Stimulated activated CD4-positive, alpha-beta T cell treated with anti-CD3 and anti-CD28 coated beads, Interleukin-4, amount 100 ng/mL, for 48 hours (primary cell): ENCODE data around the gene KIR3DL1.
"Not testable (repeated sequence)": the region's sequence is repeated elsewhere in the genome, so short reads cannot be mapped to it uniquely, and the experiment has no call there.

Source experiments
- DNase-seq, 2 donors: peaks; one replicate each; pipeline ENCODE4 v3.0.0-alpha.2; 2020; ENCODE audit warnings: low read depth in 2 of 2

KIR3DL1 gene

GRCh38 chr19:54816251-54816650, at the start of gene KIR3DL1:
Gene KIR3DL1 (plus strand): TSS chr19:54816468.
- not testable (repeated sequence) for DNase-seq

- not testable (repeated sequence) for DNase-seq
Observed at GRCh38 chr19:54769646-54770045, 46.6 kb upstream of the KIR3DL1 start, which contains the start of gene KIR2DL1. Gene KIR2DL1 (plus strand): TSS chr19:54769793. CDS start chr19:54769851, 58 bp downstream.

DNA sequence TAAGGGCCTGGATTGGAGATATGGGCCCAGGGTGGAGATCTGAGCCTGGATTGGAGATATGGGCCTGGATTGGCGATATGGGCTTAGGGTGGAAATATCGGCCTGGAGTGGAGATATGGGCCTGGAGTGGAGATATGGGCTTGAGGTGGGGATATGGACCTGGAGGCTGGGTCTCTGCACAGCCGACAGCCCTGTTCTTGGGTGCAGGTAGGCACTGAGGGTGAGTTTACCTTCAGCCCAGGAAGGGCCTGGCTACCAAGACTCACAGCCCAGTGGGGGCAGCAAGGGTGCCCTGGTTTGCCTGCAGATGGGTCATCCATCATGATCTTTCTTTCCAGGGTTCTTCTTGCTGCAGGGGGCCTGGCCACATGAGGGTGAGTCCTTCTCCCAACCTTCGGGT, 45.8 kb upstream of the KIR3DL1 start:
- DNase-seq = not testable (repeated sequence)

DNA sequence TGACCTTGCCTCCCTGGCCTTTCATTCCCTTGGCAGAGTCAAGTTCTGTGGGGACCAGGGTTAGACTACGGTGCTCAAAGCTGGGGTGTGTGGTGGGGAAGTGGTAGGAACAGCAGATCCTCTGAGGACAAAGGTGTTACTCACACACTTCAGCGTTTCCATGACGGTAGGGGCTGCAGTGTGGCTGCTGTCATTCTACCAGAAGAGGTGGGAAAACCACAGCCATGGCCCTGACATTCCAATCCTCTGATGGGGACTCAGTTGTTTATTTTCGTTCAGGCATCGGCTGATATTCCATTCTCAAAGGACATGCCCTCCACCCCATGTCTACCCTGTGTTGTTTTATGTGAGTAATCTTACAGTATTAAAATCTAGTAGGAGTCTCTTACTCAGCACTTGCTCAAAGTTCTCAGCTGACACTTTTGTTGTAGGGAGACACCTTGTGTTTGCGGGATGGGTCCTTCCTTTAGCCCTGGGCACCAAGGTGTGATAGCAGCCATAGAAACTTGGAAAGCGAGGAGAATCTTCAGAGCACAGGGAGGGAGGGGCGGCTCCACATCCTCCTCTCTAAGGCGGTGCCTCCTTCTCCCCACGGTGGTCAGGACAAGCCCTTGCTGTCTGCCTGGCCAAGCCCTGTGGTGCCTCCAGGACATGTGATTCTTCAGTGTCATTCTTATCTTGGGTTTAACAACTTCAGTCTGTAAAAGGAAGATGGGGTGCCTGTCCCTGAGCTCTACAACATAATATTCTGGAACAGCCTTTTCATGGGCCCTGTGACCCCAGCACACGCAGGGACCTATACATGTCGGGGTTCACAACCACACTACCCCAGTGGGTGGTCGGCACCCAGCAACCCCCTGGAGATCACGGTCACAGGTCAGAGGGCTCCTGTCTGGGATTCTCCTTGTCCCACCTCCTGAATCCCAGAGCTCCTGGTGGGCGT, 45.0 kb upstream of the KIR3DL1 start:
- DNase-seq = not testable (repeated sequence)

DNA sequence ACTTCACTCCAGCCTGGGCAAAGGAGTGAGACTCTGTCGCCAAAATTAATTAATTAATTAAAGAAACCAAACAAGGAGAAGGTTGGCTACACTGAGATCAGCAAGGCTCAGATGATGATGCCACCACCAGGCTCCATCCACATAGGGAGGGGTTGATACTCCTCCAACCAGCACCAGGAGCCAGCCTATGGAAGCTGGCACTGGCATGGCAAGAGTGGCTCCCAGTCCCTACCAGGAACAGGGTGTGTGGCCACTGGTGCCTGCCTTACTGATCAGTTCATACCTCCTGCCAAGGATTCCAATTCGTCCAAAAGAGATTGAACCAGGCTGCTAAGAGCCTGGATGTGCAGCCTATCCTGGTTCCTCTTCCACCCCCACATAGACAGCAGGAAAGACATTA, 43.6 kb upstream of the KIR3DL1 start:
- not testable (repeated sequence) for DNase-seq

- not testable (repeated sequence) for DNase-seq
Observed at GRCh38 chr19:54775095-54775815, 41.0 kb upstream of the KIR3DL1 start.

DNA sequence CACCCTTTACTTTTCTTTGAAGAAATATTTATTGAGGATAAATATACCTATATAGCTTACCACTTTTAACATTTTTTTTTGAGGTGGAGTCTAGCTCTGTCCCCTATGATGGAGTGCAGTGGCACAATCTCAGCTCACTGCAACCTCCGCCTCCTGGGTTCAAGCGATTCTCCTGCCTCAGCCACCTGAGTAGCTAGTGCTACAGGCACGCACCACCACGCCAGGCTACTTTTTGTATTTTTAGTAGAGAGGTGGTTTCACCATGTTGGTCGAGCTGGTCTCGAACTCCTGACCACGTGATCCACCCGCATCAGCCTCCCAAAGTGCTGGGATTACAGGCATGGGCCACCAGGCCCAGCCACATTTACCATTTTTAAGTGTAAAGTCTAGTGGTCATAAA, 40.4 kb upstream of the KIR3DL1 start:
- DNase-seq = not testable (repeated sequence)

DNA sequence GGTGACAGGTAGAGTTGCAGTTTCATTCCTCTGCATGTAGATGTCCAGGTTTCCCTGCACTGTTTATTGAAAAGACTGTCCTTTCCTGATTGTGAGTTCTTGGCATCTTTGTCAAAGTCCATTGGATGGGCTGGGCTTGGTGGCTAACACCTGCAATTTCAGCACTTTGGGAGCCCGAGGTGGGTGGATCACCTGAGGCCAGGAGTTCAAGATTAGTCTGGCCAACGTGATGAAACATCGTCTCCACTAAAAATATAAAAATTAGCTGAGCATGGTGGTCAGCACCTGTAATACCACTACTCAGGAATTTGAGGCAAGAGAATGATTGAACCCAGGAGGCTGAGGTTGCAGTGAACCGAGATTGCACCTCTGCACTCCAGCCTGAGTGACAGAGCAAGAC, 38.4 kb upstream of the KIR3DL1 start:
- DNase-seq = not testable (repeated sequence)

DNA sequence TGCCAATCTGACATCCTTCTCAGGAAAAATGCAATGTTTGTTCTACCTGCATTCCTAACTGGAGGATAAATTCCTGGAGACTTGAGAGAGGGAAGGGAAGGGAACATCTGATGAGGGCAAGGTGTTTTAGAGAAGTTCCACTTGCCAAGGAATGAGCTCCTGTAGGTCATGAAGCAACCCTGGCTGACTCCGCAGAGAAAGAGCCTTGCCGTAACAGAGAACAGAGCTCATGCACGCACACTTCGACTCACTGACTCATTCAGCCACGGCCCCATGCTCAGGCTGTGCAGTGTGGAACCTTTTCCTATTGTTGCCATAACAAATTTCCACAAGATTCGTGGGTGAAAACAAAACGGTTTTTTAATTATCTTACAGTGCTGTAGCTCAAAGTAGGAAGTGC, 37.4 kb upstream of the KIR3DL1 start:
- not testable (repeated sequence) for DNase-seq

GRCh38 chr19:54782916-54783315, 33.4 kb upstream of the KIR3DL1 start:
- not testable (repeated sequence) for DNase-seq

GRCh38 chr19:54786091-54786723, 30.1 kb upstream of the KIR3DL1 start:
- DNase-seq = not testable (repeated sequence)

- DNase-seq = not testable (repeated sequence)
Observed at GRCh38 chr19:54788154-54788553, 28.1 kb upstream of the KIR3DL1 start.

DNA sequence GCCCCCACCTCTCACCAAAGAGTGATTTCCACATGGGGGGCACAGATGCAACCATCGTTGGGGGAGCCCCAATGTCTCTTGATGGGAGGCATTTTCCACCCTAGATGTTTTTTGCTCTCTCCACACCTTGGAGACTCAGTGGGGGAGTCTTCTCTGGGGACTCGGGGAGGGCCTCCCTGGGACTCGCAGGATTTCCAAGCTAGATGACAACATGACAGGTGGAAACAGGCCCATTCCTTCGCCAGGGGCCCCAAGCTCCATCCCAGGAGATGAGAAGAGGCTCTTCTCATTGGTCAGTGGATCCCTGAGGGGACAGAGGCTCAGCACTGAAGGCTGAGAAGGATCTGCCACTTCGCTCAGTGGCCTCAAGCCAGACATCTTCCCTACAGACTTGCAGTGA, 25.6 kb upstream of the KIR3DL1 start:
- no peak for DNase-seq

DNA sequence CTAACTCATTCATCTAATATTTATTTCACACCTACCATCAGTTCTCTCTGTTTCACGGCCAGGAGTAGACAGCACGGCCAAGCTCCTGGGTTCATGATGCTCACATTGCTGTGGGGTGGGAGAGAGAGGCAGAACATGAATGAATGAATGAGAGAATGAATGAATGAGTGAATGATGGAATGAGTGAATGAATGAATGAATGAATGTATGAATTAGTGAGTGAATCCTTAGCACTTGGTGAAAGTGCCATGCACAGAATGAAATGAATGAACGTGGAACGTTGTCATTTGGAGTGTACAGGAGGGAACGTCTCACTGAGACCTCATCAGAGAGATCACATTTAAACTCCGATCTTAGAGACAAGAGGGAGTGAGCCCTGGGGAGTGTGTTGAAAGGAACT, 24.8 kb upstream of the KIR3DL1 start:
- DNase-seq = no peak

DNA sequence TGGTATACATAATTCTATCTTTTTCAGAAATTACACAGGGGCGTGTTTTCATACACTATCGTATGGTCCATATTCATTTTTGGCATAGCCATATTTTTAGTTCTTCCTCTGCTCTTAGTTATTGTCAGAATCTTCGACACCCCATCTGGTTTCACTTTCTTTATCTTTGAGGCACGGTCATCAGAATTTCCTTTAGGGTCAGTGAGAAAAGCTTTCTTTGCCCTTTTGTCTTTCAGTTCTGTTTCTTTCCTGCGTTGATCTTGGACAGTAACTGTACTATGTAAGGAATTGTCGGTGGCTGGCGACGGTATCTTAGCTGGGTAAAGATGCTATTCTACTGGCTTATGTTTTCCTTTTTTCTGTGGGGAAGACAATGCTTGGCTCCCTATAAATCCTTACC, 23.5 kb upstream of the KIR3DL1 start:
- no peak for DNase-seq

GRCh38 chr19:54795758-54796157, 20.5 kb upstream of the KIR3DL1 start:
- no peak for DNase-seq

DNA sequence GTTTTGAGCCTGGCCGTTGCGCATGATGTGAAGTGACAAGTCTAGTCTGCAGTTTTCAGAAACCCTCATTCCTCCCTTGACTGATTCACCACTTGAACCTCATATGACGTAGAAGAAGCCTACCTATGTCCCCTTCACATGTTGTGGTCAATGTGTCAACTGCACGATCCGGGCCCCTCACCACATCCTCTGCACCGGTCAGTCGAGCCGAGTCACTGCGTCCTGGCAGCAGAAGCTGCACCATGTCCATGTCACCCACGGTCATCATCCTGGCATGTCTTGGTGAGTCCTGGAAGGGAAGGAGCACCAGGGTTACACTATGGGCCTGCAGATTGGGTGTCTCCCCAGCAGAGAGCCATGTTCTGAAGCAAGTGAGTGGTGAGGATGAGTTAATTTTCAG, 12.9 kb upstream of the KIR3DL1 start, which contains the start of gene KIR2DL4:
KIR2DL4 (plus strand) TSS at position 201 of the 400 bp plus-strand sequence; CDS start at position 243, 42 bp downstream.
- no peak for DNase-seq

GRCh38 chr19:54804101-54804500, 12.2 kb upstream of the KIR3DL1 start:
- no peak for DNase-seq

- no peak for DNase-seq
Observed at GRCh38 chr19:54804571-54804970, 11.7 kb upstream of the KIR3DL1 start.

DNA sequence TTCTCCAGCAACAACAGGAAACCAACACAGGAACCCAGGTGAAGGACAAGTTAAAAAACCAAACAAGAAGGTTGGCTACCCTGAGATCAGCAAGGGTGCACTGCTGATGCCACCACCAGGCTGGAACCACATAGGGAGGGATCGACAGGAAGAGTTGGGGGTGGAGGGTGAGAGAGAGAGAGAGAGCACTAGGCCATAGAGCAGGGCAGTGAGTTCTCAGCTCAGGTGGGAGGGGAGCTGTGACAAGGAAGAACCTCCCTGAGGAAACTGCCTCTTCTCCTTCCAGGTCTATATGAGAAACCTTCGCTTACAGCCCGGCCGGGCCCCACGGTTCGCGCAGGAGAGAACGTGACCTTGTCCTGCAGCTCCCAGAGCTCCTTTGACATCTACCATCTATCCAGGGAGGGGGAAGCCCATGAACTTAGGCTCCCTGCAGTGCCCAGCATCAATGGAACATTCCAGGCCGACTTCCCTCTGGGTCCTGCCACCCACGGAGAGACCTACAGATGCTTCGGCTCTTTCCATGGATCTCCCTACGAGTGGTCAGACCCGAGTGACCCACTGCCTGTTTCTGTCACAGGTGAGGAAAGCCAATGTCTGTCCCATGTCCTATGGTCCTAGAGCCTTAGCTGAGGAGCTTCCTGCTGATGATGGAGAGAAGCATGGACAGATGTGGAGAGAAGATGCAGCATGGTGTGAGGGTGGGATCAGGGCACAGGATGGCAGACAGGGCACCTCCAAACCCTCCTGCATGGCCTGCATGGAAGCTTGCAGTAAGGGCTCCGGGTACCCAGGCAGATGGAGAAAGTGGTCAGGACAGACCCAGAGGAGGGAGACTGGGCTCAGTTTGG, 10.4 kb upstream of the KIR3DL1 start:
- no peak for DNase-seq

DNA sequence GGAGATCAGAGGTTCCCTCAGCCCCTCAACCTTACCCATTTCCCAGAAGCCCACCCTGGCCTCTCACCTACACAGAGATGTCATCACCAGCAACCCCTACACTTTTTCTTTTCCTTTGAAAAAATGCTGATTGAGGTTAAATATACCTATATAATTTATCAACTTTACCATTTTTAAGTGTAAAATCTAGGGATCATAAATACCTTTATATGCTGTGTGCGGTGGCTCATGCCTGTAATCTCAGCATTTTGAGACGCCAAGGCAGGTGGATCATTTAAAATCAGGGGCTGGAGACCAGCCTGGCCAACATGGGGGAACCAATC, 9.8 kb upstream of the KIR3DL1 start:
- no peak for DNase-seq
